TTC549 (cell line): ENCODE results near the gene PRPH.
"Not testable (repeated sequence)": the region's sequence is repeated elsewhere in the genome, so short reads cannot be mapped to it uniquely, and the experiment has no call there.

Experiments
- FAIRE-seq: peaks from 2 replicates; lab custom pipeline; 2012; peaks lifted over from hg19 to GRCh38; lab: Jason Lieb, UNC

PRPH gene

DNA sequence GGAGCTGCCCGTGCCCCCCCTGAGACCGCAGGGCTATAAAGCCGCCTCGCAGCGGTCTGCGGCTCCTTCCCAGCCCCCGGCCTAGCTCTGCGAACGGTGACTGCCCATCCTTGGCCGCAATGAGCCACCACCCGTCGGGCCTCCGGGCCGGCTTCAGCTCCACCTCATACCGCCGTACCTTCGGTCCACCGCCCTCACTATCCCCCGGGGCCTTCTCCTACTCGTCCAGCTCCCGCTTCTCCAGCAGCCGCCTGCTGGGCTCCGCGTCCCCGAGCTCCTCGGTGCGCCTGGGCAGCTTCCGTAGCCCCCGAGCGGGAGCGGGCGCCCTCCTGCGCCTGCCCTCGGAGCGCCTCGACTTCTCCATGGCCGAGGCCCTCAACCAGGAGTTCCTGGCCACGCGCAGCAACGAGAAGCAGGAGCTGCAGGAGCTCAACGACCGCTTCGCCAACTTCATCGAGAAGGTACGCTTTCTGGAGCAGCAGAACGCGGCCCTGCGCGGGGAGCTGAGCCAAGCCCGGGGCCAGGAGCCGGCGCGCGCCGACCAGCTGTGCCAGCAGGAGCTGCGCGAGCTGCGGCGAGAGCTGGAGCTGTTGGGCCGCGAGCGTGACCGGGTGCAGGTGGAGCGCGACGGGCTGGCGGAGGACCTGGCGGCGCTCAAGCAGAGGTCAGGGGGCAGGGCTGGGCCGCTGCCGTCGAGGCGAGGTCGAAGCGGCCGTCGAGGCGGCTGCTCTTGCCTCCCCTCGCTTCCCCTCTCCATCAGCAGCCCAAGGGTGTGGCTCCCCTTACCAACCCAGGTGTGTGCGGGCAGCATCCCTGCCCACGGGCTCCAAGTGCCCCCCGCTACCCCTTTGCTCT lies at the start of gene PRPH:
PRPH (plus strand) TSS at position 66 of the 855 bp plus-strand sequence; CDS start at position 120, 54 bp downstream.
- no peak for FAIRE-seq

DNA sequence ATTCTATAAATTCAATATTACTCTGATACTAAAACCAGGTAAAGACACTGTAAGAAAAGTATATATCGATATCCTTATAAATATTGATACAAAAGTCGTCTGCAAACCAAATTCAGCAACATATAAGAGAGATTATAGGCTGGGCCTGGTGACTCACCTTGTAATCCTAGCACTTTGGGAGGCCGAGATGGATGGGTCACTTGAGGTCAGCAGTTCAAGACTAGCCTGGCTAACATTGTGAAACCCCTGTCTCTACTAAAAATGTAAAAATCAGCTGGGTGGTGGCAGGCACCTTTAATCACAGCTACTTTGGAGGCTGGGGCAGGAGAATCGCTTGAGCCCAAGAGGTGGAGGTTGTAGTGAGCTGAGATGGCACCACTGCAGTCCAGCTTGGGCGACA lies 43.6 kb upstream of the PRPH start:
- no peak for FAIRE-seq

DNA sequence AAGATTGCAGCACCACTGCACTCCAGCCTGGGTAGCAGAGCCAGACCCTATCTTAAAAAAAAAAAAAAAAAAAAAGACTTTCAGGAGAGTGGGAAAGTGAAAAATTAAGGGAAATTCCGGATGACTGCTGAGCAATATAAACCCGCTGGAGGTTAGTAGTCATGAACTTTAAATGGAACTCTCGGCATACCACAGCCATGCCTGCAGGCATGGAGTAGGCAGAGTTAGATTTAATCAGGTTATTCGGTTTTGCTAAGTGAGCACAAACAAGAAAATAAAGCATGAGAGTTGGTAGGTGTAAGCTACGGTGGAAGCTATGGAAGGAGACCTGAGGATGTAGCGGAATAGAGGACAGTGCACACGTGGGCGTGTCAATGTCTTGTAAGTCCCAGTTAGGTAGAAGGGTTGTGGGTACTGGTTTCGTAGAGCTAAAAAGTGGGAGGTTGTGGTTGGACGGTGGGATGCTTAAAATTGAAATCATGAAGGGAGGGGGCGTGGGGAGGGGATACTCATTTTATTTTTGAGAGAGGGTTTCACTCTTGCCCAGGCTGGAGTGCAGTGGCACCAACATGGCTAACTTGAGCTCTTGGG lies 41.8 kb upstream of the PRPH start:
- FAIRE-seq, result no peak

GRCh38 chr12:49255456-49255855 lies 39.5 kb upstream of the PRPH start:
- not testable (repeated sequence) for FAIRE-seq

- FAIRE-seq, result no peak
Observed at GRCh38 chr12:49255857-49256637, 38.9 kb upstream of the PRPH start.

DNA sequence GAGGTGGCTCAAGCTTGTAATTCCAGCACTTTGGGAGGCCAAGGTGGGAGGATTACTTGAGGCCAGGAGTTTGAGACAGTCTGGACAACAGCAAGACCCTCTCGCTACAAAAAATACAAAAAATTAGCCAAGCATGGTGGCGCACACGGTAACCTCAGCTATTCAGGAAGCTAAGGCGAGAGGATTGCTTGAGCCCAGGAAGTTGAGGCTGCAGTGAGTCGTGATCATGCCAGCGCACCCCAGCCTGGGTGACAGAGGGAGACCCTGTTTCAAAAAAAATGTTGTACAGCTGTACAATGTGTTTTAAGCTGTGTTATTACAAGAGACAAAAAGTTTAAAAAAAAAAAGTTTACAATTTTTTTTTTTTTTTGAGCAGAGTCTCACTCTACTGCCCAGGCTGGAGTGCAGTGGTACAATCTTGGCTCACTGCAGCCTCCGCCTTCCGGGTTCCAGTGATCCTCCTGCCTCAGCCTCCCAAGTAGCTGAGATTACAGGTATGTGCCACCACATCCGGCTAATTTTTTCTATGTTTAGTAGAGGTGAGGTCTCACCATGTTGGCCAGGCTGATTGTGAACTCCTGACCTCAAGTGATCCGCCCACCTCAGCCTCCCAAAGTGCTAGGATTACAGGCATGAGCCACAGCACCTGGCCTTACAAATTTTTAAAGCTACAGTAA lies 37.3 kb upstream of the PRPH start:
- FAIRE-seq, result not testable (repeated sequence)

DNA sequence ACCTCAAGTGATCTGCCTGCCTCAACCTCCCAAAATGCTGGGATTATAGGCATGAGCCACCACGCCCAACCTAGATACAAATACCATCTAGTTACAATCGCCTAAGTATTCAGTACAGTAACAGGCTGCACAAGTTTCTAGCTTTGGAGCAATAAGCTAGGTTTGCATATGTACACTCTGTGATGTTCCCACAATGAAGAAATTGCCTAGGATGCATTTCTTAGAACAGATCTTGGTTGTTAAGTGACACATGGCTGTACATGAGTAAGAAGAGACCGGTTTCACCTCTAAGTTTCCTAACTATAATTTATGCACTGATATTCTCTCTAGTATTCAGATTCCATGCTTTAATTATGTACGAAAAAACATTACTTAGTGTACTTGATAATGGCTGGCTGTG lies 35.5 kb upstream of the PRPH start:
- no peak for FAIRE-seq

- no peak for FAIRE-seq
Observed at GRCh38 chr12:49260166-49260565, 34.8 kb upstream of the PRPH start.

- FAIRE-seq, result no peak
Observed at GRCh38 chr12:49260571-49261363, 34.2 kb upstream of the PRPH start.

DNA sequence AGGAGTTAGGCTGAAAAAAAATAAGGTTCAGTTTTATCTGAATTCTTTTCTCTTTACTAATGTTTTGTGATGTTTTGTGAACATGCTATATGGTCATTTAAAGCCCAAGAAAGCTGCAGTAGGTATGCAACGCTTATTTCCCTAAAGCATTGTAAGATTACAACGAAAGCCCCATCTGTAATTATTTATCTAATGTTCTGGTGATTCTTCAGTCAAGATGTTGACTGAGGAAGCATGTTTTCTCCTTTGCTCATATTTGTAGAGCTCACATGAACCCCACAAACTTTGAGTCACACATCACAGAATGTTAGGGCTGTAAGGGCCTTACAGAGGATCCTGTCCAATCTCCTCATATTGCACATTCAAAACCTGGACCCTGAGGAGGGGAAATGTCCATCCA lies 33.2 kb upstream of the PRPH start:
- FAIRE-seq, result no peak

- FAIRE-seq, result no peak
Observed at GRCh38 chr12:49263400-49263763, 31.6 kb upstream of the PRPH start.

GRCh38 chr12:49264466-49264872 lies 30.5 kb upstream of the PRPH start:
- FAIRE-seq, result no peak

- FAIRE-seq, result no peak
Observed at GRCh38 chr12:49264873-49265792, 29.8 kb upstream of the PRPH start, which contains the start of gene TUBA1C. TSS of gene TUBA1C (plus strand) at chr12:49265082. CDS start at chr12:49265182, 100 bp downstream.

DNA sequence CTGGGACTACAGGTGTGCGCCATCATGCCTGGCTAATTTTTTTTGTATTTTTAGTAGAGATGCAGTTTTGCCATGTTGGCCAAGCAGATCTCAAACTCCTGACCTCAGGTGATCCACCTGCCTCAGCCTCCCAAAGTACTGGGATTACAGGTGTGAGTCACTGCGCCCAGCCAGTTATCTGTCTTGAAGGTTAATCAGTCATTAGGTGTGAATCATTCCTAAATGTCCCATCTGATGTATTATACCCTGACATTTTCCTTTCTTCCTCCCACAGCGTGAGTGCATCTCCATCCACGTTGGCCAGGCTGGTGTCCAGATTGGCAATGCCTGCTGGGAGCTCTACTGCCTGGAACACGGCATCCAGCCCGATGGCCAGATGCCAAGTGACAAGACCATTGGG lies 25.8 kb upstream of the PRPH start:
- FAIRE-seq, result not testable (repeated sequence)

DNA sequence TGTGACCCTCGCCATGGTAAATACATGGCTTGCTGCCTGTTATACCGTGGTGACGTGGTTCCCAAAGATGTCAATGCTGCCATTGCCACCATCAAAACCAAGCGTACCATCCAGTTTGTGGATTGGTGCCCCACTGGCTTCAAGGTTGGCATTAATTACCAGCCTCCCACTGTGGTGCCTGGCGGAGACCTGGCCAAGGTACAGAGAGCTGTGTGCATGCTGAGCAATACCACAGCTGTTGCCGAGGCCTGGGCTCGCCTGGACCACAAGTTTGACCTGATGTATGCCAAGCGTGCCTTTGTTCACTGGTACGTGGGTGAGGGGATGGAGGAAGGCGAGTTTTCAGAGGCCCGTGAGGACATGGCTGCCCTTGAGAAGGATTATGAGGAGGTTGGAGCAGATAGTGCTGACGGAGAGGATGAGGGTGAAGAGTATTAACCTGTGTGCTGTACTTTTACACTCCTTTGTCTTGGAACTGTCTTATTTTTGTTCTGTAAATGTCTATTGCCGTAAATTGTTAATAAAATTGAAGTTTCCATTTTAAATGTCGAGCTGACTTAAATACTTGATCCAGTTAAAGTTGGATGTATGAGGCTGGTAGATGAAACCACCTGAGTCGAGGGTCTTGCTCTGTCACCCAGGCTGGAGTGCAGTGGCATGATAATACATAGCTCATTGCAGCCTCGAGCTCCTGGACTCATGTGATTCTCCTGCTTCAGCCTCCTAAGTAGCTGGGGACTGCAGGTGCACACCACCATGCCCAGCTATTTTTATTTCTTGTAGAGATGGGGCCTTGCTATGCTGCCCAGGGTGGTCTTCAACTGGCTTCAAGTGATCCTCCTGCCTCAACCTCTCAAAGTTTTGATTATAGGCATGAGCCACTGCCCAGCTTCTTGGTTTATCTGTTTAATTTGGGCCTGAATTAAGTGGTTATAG lies 21.9 kb upstream of the PRPH start:
- FAIRE-seq, result no peak

DNA sequence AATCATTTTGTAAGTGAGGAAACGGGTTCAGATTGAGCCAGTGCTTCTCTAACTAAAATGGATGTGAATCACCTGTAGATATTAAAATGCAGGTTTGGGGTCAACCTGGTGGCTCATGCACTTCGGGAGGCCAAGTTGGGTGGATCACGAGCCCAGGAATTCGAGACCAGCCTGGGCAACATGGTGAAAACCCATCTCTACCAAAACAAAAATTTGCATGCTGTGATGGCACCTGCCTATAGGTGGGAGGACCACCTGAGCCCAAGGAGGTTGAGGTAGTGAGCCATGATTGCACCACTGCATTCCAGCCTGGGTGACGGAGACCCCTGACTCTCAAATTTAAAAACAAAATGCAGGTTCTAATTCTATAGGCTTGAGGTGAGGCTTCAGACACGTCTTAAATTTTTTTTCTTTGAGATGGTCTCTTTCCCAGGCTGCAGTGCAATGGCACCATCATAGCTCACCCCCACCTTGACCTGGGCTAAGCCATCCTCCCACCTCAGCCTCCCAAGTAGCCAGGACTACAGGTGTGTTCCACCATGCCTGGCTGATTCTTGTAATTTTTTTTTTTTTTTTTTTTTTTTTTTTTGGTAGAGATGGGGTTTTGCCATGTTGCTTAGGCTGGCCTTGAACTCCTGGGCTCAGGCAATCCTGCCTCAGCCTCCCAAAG lies 21.1 kb upstream of the PRPH start:
- no peak for FAIRE-seq

DNA sequence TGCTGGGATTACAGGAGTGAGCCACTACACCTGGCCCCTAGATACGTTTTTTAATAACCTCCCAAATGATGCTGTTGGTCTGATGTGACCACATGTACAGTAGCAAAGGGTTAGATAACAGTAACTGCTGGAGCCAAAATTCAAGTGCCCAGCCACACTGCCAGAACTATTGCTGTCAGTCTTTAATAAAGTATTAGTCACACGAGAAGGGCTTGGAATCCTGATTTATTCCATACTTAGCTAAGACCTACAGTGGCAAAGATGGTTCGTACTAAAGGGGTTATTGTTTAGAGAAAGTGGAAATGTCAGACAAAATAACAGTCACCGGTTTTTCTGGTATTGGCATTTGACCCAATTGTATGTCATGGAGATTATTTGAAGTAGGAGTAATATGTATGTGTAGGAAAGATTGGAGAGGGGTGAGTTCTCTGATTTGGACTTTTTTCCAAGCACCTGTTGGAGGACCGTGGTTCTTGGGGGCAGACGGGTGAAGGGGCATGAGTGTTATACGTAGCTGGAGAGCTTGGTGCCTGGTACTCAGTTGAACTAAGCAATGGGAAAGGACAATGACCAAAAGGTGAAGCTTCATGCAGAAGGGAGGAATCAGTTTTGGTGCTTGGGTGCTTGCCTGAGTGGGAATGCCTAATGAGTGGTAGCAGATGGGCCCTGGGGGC lies 20.4 kb upstream of the PRPH start:
- FAIRE-seq, result no peak
